ENCODE measurements around the gene EDAR. TPM values are rescaled to one million over a fixed set of nuclear protein-coding genes. Genes with fewer than 3 reads are reported as not detected.
A peak's percentile ranks its signal among the peaks of the same experiment; 100 is the strongest.

EDAR gene
- total RNA-seq, 1 donor from 2014 or later: 0.12 TPM

GRCh38 chr2:108923019-108923700 is 65.9 kb downstream of the EDAR start:
- no peak overlapping the region for H3K27ac ChIP-seq
- DNase-seq (no peak), ATAC-seq (peak in 1 of 2 donors; percentile 31)
- no peaks in the 10 kb centered on the region for H3K4me1 ChIP-seq
- TF ChIP-seq, protein P1, sequence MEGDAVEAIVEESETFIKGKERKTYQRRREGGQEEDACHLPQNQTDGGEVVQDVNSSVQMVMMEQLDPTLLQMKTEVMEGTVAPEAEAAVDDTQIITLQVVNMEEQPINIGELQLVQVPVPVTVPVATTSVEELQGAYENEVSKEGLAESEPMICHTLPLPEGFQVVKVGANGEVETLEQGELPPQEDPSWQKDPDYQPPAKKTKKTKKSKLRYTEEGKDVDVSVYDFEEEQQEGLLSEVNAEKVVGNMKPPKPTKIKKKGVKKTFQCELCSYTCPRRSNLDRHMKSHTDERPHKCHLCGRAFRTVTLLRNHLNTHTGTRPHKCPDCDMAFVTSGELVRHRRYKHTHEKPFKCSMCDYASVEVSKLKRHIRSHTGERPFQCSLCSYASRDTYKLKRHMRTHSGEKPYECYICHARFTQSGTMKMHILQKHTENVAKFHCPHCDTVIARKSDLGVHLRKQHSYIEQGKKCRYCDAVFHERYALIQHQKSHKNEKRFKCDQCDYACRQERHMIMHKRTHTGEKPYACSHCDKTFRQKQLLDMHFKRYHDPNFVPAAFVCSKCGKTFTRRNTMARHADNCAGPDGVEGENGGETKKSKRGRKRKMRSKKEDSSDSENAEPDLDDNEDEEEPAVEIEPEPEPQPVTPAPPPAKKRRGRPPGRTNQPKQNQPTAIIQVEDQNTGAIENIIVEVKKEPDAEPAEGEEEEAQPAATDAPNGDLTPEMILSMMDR (IDR thresholded peaks at IDR 0.05): no peak
- intact Hi-C loops (cut with DNase I): no loop called here
- H3K27me3 ChIP-seq (ENCODE audit: low read depth): no peaks in the 10 kb centered on the region
- no peaks in the 10 kb centered on the region for H3K36me3 ChIP-seq
- no peaks in the 10 kb centered on the region for H3K9me3 ChIP-seq
- H3K4me3 ChIP-seq: no peak overlapping the region

GRCh38 chr2:108922141-108922915 is 66.7 kb downstream of the EDAR start:
- Histone ChIP-seq H3K4me1 (no peaks in the 10 kb centered on the region), H3K27me3 (ENCODE audit: low read depth) (no peaks in the 10 kb centered on the region), H3K4me3 (no peak overlapping the region), H3K27ac (no peak overlapping the region), H3K9me3 (no peaks in the 10 kb centered on the region), H3K36me3 (no peaks in the 10 kb centered on the region)
- TF ChIP-seq, protein P1 (IDR thresholded peaks at IDR 0.05): no peak
- intact Hi-C loops (cut with DNase I): no loop called here
- ATAC-seq (no peak), DNase-seq (no peak)

- Histone ChIP-seq H3K4me3 (no peak overlapping the region), H3K27me3 (ENCODE audit: low read depth) (no peaks in the 10 kb centered on the region), H3K36me3 (no peaks in the 10 kb centered on the region), H3K27ac (no peak overlapping the region), H3K9me3 (no peaks in the 10 kb centered on the region), H3K4me1 (no peaks in the 10 kb centered on the region)
- no peak for DNase-seq
- intact Hi-C loops (cut with DNase I): no loop called here
- ATAC-seq: no peak
- TF ChIP-seq, protein P1 (IDR thresholded peaks at IDR 0.05): no peak
Observed at GRCh38 chr2:108921096-108922030, 67.7 kb downstream of the EDAR start.

DNA sequence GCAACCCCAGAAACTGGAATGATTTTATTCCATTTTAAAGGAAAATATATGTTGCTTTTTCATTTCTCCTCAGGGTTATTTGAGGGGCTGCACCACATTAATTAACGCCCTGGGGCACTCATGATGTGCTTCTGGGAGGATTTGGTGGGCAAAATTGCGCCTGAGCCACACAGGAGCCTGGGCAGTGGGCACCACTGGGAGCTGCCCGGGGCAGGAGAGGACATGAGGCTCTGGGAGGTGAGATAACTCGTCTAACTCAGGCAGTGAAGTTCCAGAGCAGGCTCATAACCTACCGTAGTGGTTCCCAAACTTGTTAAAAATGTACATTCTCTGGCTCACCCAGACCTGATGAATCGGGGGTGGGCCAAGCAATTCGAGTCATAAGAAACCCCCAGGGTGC is 68.3 kb downstream of the EDAR start:
- H3K36me3 ChIP-seq: no peaks in the 10 kb centered on the region
- no peaks in the 10 kb centered on the region for H3K4me1 ChIP-seq
- intact Hi-C loops (cut with DNase I): no loop called here
- H3K27me3 ChIP-seq (ENCODE audit: low read depth): no peaks in the 10 kb centered on the region
- TF ChIP-seq, protein P1 (IDR thresholded peaks at IDR 0.05): no peak
- DNase-seq (no peak), ATAC-seq (no peak)
- no peak overlapping the region for H3K27ac ChIP-seq
- H3K4me3 ChIP-seq: no peak overlapping the region
- H3K9me3 ChIP-seq: no peaks in the 10 kb centered on the region
